Ramos (cell line): ENCODE results near the gene CFL1.

Experiments used
- in situ Hi-C: fragments of 300-500 bp; cut with MboI; formaldehyde crosslinking; loops from one replicate; pipeline ENCODE4 v1.14.3; 2022; ENCODE audit warnings: low sequenced_read_pairs; ENCODE audit not compliant: unreplicated experiment

Gene CFL1

GRCh38 chr11:65870706-65871681 is 13.0 kb upstream of the CFL1 start:
- in situ Hi-C loops: no loop called here

- in situ Hi-C loops: no loop called here
Observed at GRCh38 chr11:65870307-65870658, 12.3 kb upstream of the CFL1 start.

- in situ Hi-C loops: no loop called here
Observed at GRCh38 chr11:65869643-65870306, 11.8 kb upstream of the CFL1 start.

- in situ Hi-C loops: no loop called here
Observed at GRCh38 chr11:65868907-65869306, 10.9 kb upstream of the CFL1 start.

- in situ Hi-C loops: no loop called here
Observed at GRCh38 chr11:65868076-65868667, 10.2 kb upstream of the CFL1 start.

DNA sequence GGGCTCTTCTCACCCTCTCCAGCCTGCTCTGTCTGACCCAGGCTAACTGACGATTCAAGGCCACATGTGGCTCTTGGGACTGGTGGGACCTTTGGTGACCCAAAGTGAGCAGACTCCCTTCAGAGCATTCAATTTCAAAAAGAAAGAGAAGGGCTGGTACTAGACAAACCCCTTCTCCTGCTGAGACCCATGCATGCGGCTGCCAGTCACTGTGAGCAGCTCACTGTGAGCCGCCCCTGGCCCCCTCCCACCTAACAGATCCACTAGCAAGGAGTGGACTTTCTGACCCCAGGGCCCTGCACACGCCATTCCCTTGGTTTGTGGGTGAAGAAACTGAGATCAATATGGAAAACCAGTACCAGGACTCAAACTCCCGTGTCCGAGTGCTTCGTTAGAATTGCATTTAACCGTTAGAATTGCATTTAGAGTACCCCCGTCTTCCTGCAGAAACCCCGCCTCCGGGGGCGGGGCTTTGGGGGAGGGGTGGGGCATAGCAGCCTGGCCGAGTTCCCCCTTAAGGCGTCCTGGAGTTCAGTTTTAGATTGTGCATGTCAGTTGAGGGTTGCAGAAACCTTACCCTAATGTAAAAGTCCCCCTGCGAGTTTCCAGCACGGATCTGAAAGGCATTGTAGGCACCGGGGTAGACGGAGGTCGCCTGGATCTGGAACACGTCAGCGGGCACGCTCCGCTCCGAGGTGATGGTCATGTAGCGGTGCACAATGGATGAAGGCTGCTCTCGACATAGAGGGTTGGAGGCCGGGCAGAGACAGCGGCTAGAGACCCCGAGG is 9.5 kb upstream of the CFL1 start:
- in situ Hi-C loops: no loop called here

GRCh38 chr11:65866509-65867283 is 8.7 kb upstream of the CFL1 start:
- in situ Hi-C loops: no loop called here

DNA sequence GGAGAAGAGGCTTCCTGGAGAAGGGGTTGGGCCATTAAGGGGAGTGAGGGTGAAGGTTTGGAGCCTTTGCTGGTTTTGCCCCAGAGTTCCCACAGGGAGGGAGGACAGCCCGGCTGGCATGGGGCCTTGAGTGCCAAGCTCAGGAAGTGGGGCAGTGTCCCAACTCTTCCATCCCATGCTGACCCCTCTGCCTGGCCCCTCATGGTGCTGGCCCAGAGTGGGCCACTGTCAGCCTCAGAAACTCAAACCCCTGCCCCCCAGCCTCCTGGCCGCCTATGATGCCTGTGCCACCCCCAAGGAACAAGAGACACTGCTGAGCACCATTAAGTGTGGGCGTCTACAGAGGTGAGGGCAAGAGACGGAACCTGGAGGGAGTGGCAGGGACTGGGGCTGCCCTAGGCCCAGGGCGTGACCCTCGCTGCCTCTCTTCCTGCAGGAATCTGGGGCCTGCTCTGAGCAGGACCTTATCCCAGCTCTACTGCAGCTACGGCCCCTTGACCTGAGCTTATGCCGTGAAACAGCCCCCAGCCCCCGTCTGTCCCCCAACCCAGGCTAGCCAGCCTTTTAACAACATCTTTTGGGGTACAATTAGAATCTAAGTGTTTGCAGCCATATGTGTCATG is 7.7 kb upstream of the CFL1 start:
- in situ Hi-C loops: no loop called here

- in situ Hi-C loops: no loop called here
Observed at GRCh38 chr11:65864706-65865471, 6.9 kb upstream of the CFL1 start.

GRCh38 chr11:65863889-65864705 is 6.1 kb upstream of the CFL1 start:
- in situ Hi-C loops: no loop called here

- in situ Hi-C loops: no loop called here
Observed at GRCh38 chr11:65862941-65863888, 5.2 kb upstream of the CFL1 start.

- in situ Hi-C loops: no loop called here
Observed at GRCh38 chr11:65862191-65862735, 4.3 kb upstream of the CFL1 start.

- in situ Hi-C loops: no loop called here
Observed at GRCh38 chr11:65861533-65862183, 3.7 kb upstream of the CFL1 start.

DNA sequence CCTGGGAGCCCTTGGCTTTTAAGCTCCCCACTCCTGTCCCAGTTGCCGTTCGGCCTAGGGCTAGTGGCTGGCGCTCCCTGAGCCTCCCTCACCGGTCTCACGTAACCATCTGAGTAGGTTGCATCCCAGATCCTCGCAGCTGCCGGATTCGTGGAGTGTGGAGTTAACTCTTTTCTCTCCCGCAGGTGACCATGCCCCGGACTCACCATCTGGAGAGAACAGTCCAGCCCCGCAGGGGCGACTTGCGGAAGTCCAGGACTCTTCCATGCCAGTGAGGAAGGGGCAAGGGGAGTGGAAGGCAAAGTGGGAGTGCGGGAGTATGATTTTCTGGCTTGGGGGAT is 3.2 kb upstream of the CFL1 start:
- in situ Hi-C loops: no loop called here

GRCh38 chr11:65860278-65861164 is 2.5 kb upstream of the CFL1 start, which contains the start of gene MUS81:
Gene MUS81 (plus strand): TSS chr11:65860433. CDS start chr11:65860754, 321 bp downstream.
- in situ Hi-C loops: no loop called here
